NCI-H2171 treated with DMSO at 0.1 percent for 48 hours (cell line): ENCODE results near the gene E4F1.

Source experiments
- DNase-seq: peaks from one replicate; lab custom pipeline; 2025; lab: John Stamatoyannopoulos, UW

The E4F1 gene

GRCh38 chr16:2206420-2206779, 17.0 kb upstream of the E4F1 start:
- no peak for DNase-seq

- no peak for DNase-seq
Observed at GRCh38 chr16:2206780-2207433, 16.5 kb upstream of the E4F1 start.

- no peak for DNase-seq
Observed at GRCh38 chr16:2207872-2208271, 15.5 kb upstream of the E4F1 start.

GRCh38 chr16:2208308-2208707, 15.1 kb upstream of the E4F1 start:
- DNase-seq = peak; percentile 32

- no peak for DNase-seq
Observed at GRCh38 chr16:2208772-2209171, 14.6 kb upstream of the E4F1 start.

- no peak for DNase-seq
Observed at GRCh38 chr16:2209258-2210008, 14.0 kb upstream of the E4F1 start.

GRCh38 chr16:2210009-2210332, 13.4 kb upstream of the E4F1 start:
- no peak for DNase-seq

GRCh38 chr16:2210386-2211365, 12.7 kb upstream of the E4F1 start, which contains the start of gene BRICD5:
Gene BRICD5 (minus strand): TSS chr16:2210863. CDS start chr16:2210833, 30 bp downstream.
- no peak for DNase-seq

GRCh38 chr16:2211923-2212347, 11.5 kb upstream of the E4F1 start:
- no peak for DNase-seq

GRCh38 chr16:2212362-2213324, 10.7 kb upstream of the E4F1 start:
- no peak for DNase-seq

- no peak for DNase-seq
Observed at GRCh38 chr16:2213817-2214718, 9.3 kb upstream of the E4F1 start.

- DNase-seq = no peak
Observed at GRCh38 chr16:2214719-2214968, 8.7 kb upstream of the E4F1 start, which contains the start of gene PGP. Gene PGP (minus strand): TSS chr16:2214840. CDS start chr16:2214777, 63 bp downstream.

GRCh38 chr16:2216330-2216729, 7.1 kb upstream of the E4F1 start:
- DNase-seq = no peak

- peak; percentile 46 for DNase-seq
Observed at GRCh38 chr16:2223942-2224486, 623 bp downstream of the E4F1 start.

GRCh38 chr16:2226245-2226793, 2.9 kb downstream of the E4F1 start:
- DNase-seq = no peak

- DNase-seq = no peak
Observed at GRCh38 chr16:2226918-2227317, 3.5 kb downstream of the E4F1 start.

- no peak for DNase-seq
Observed at GRCh38 chr16:2228161-2228824, 4.9 kb downstream of the E4F1 start.

GRCh38 chr16:2229091-2229490, 5.7 kb downstream of the E4F1 start:
- DNase-seq = no peak

GRCh38 chr16:2229632-2230250, 6.3 kb downstream of the E4F1 start:
- no peak for DNase-seq
